Loucy (cell line): ENCODE measurements around the gene DPF1.

Experiments used
- EZH2phosphoT487 ChIP-seq: fragments of 200-600 bp; IDR thresholded peaks from 2 replicates; pipeline ENCODE4 v1.6.1; 2018; ENCODE audit warnings: antibody characterized with exemption, mild to moderate bottlenecking, moderate library complexity, borderline replicate concordance
- TF ChIP-seq, protein P1 (sequence below): fragments of 200-600 bp; sonication (generic); conservative IDR thresholded peaks from 2 replicates; pipeline ENCODE4 v1.5.1; 2014; ENCODE audit warnings: mild to moderate bottlenecking, antibody characterized with exemption, low read length

DNA sequence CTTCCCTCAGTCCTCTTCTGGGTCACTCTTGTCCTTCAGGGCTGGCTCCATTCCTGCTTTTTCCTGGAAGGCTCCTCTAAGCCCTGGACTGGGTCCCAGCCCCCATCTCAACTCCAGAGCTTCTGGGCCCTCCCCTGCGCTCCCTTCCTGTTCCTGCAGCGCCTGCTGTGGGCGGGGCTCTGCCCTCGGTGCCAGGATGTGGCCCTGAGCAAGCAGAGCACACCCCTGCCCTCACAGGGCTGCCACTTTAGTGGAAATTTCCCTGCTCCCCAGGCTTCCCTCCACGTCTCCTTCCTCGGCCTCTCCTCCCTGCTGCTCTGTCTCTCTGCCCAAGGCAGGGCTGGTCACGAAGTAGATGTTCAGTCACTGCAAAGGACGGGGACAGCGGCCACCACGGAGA, 28.8 kb downstream of the DPF1 start:
- TF ChIP-seq, protein P1, sequence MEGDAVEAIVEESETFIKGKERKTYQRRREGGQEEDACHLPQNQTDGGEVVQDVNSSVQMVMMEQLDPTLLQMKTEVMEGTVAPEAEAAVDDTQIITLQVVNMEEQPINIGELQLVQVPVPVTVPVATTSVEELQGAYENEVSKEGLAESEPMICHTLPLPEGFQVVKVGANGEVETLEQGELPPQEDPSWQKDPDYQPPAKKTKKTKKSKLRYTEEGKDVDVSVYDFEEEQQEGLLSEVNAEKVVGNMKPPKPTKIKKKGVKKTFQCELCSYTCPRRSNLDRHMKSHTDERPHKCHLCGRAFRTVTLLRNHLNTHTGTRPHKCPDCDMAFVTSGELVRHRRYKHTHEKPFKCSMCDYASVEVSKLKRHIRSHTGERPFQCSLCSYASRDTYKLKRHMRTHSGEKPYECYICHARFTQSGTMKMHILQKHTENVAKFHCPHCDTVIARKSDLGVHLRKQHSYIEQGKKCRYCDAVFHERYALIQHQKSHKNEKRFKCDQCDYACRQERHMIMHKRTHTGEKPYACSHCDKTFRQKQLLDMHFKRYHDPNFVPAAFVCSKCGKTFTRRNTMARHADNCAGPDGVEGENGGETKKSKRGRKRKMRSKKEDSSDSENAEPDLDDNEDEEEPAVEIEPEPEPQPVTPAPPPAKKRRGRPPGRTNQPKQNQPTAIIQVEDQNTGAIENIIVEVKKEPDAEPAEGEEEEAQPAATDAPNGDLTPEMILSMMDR, result no peak
- no peak for TF ChIP-seq EZH2phosphoT487
